Measurements from ENCODE around the gene UPP2. TPM values are rescaled to one million over a fixed set of nuclear protein-coding genes. Genes with fewer than 3 reads are reported as not detected.

Gene UPP2
- total and polyA plus RNA-seq, 2 experiments from 2014 or later, result not detected

DNA sequence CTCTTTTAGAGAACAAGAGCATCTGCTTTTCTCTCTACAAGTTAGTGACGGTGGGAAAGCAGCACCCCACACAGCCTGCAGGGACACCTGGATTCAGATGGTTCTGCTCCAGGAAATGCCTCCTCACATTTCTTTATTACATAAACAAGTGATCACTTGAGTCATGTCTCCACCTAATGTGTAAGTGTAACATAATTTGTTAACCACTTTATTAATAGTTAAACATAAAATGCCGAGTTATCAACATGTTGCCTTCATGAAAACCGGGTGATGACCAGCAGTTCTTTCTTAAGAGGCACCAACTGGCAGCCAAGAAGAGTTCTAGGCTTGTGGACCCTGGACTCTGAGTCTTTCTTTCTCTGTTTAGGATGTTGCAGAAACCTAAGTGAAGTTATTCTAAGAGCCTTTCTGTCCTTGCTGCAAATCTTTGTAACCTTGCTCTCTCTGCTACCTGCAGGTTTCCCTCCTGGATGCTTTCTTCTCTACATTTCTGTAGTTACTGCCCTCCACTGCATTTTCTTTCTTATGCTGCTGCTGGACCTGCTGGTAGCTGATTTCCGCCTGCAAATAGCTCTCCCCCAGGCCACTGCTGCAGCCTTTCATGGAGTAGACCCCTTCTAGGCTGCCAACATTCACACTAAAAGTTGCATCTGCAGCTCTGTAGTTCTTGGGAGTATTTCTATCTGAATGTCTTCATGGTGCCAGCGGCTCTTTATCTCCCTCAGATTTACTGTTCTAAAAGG, 24.3 kb downstream of the UPP2 start:
- no peaks in the 10 kb centered on the region for H3K36me3 ChIP-seq
- no peak overlapping the region for H3K27ac ChIP-seq
- TF ChIP-seq, protein P1, sequence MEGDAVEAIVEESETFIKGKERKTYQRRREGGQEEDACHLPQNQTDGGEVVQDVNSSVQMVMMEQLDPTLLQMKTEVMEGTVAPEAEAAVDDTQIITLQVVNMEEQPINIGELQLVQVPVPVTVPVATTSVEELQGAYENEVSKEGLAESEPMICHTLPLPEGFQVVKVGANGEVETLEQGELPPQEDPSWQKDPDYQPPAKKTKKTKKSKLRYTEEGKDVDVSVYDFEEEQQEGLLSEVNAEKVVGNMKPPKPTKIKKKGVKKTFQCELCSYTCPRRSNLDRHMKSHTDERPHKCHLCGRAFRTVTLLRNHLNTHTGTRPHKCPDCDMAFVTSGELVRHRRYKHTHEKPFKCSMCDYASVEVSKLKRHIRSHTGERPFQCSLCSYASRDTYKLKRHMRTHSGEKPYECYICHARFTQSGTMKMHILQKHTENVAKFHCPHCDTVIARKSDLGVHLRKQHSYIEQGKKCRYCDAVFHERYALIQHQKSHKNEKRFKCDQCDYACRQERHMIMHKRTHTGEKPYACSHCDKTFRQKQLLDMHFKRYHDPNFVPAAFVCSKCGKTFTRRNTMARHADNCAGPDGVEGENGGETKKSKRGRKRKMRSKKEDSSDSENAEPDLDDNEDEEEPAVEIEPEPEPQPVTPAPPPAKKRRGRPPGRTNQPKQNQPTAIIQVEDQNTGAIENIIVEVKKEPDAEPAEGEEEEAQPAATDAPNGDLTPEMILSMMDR (IDR thresholded peaks at IDR 0.05; ENCODE audit: low read depth, low read length), result no peak
- no peaks in the 10 kb centered on the region for H3K27me3 ChIP-seq
- H3K4me1 ChIP-seq (ENCODE audit: low read depth), result no peaks in the 10 kb centered on the region
- DNase-seq (ENCODE audit: low read depth in 1 of 2, low spot score in 1 of 2), result no peak
- no peaks in the 10 kb centered on the region for H3K9me3 ChIP-seq (ENCODE audit: low read depth)
- H3K4me3 ChIP-seq, result no peak overlapping the region

GRCh38 chr2:158127380-158127804, 25.7 kb downstream of the UPP2 start:
- Histone ChIP-seq H3K4me1 (ENCODE audit: low read depth) (no peaks in the 10 kb centered on the region), H3K9me3 (ENCODE audit: low read depth) (no peaks in the 10 kb centered on the region), H3K27me3 (no peaks in the 10 kb centered on the region), H3K36me3 (no peaks in the 10 kb centered on the region), H3K27ac (no peak overlapping the region), H3K4me3 (no peak overlapping the region)
- DNase-seq (ENCODE audit: low read depth in 1 of 2, low spot score in 1 of 2), result no peak
- TF ChIP-seq, protein P1 (IDR thresholded peaks at IDR 0.05; ENCODE audit: low read depth, low read length), result no peak

DNA sequence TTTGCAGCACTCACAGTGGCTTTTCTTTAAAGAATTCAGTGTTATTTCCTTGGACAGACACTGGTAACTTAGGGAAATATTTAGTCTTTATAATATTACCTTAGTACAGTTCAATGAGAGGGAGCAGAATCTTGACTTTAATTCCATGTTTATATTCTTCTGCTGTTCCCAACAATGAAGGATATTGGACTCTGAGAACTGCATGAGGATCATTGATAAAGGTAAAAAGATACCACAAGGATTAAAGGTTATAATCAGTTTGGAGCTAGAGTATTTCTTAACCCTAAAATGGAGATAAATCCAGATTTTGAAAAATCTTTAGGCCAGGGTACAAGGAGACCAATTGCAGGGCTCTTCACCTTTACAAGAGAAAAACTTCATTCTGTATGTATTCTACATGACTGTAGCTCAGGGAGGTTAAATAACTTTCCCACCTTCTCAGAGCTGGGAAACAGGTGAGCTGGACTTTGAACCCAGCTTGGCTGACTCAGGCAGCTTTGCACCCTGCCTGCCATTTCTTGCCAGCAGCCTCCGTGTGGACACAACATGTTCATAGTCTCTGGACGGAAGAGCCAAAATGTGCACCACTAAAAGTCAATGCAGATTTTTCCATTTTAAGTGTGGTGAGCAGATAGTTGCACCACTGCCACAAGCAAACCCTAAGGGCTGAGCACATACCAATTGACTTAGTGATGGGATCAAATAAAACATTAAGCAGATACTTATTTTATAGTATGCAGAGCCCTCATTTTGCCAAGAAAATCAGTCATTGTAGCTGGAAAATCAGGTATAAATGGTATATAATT, 26.7 kb downstream of the UPP2 start:
- H3K9me3 ChIP-seq (ENCODE audit: low read depth), result no peaks in the 10 kb centered on the region
- TF ChIP-seq, protein P1 (IDR thresholded peaks at IDR 0.05; ENCODE audit: low read depth, low read length), result no peak
- no peaks in the 10 kb centered on the region for H3K4me1 ChIP-seq (ENCODE audit: low read depth)
- no peak for DNase-seq (ENCODE audit: low read depth in 1 of 2, low spot score in 1 of 2)
- no peak overlapping the region for H3K4me3 ChIP-seq
- no peaks in the 10 kb centered on the region for H3K27me3 ChIP-seq
- no peaks in the 10 kb centered on the region for H3K36me3 ChIP-seq
- no peak overlapping the region for H3K27ac ChIP-seq

DNA sequence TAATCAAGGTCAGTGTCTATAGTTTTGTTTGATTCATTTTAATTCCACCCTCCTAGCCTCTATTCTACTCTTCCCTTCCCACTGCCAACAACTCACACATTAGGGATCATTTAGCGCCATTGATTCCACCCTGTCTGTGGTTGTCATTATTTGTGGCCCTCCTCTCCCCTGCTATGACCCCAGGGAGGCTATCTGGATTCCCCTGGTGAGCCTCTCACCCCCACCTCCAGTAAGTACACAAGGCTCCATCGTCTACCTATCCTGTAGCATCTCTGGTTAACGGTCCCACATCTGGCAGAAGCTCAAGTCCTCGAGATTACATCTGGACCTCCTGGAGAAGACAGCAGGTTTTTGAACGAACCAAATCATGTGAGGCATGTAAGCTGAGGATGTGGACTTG, 27.4 kb downstream of the UPP2 start:
- Histone ChIP-seq H3K4me1 (ENCODE audit: low read depth) (no peaks in the 10 kb centered on the region), H3K27me3 (no peaks in the 10 kb centered on the region), H3K36me3 (no peaks in the 10 kb centered on the region), H3K27ac (no peak overlapping the region), H3K4me3 (no peak overlapping the region), H3K9me3 (ENCODE audit: low read depth) (no peaks in the 10 kb centered on the region)
- no peak for DNase-seq (ENCODE audit: low read depth in 1 of 2, low spot score in 1 of 2)
- TF ChIP-seq, protein P1 (IDR thresholded peaks at IDR 0.05; ENCODE audit: low read depth, low read length), result no peak

DNA sequence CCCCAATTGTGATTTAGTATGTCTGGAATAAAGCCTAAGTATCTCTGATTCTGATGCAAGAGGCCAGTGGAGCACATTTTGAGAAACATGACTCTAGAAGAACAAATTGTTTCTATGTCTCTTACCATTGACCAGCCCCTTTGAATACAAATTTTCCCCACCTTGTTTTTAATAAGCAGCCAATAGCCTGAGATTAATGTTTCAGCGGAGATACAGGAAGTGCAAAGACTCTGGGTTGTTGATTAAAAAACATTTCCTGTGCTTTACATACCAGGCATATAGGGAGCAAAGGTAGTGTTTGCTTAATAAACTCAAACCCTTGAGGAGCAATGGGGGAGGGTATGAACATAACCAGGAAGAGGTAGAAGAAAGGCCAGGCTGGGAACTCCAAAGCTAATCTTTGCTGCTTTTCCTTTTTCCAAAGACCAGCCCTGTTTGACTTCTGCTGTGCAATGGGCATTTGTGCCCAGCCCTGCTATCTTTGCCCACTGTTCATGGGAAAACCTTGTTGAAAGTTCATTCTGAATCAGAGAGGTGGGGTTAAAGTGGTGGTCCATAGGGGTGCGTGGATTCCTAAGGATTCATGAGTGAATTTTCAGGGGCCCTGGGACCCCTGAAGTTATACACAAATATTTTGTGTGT, 29.3 kb downstream of the UPP2 start:
- Histone ChIP-seq H3K27ac (no peak overlapping the region), H3K27me3 (no peaks in the 10 kb centered on the region), H3K4me1 (ENCODE audit: low read depth) (no peaks in the 10 kb centered on the region), H3K9me3 (ENCODE audit: low read depth) (no peaks in the 10 kb centered on the region), H3K4me3 (no peak overlapping the region), H3K36me3 (no peaks in the 10 kb centered on the region)
- no peak for DNase-seq (ENCODE audit: low read depth in 1 of 2, low spot score in 1 of 2)
- TF ChIP-seq, protein P1 (IDR thresholded peaks at IDR 0.05; ENCODE audit: low read depth, low read length), result no peak

Data from cardiac muscle cell (in vitro differentiated cells and primary cell).